Osteocyte (in vitro differentiated cells): ENCODE data around the gene CHRDL2. TPM values are rescaled to one million over a fixed set of nuclear protein-coding genes. Genes with fewer than 3 reads are reported as not detected.

Experiments
- DNase-seq: peaks from one replicate; pipeline ENCODE4 v3.0.0; 2021; ENCODE audit warnings: mixed read lengths; ENCODE audit not compliant: unreplicated experiment; ENCODE audit errors: extremely low spot score
- H3K27ac Mint-ChIP-seq: one replicate; pipeline ENCODE4 v1.8.0; 2021; ENCODE audit warnings: mild to moderate bottlenecking, mixed read lengths; ENCODE audit not compliant: unreplicated experiment
- H3K27me3 Mint-ChIP-seq: one replicate; pipeline ENCODE4 v1.8.0; 2021; ENCODE audit warnings: mixed read lengths; ENCODE audit not compliant: unreplicated experiment
- H3K36me3 Mint-ChIP-seq: one replicate; pipeline ENCODE4 v1.8.0; 2021; ENCODE audit warnings: mixed read lengths; ENCODE audit not compliant: unreplicated experiment
- H3K4me1 Mint-ChIP-seq: one replicate; pipeline ENCODE4 v1.8.0; 2021; ENCODE audit warnings: mixed read lengths; ENCODE audit not compliant: unreplicated experiment
- H3K4me3 Mint-ChIP-seq: one replicate; pipeline ENCODE4 v1.8.0; 2021; ENCODE audit warnings: mild to moderate bottlenecking, moderate library complexity, mixed read lengths; ENCODE audit not compliant: unreplicated experiment
- H3K9me3 Mint-ChIP-seq: one replicate; pipeline ENCODE4 v1.8.0; 2021; ENCODE audit warnings: mixed read lengths; ENCODE audit not compliant: unreplicated experiment
- microRNA-seq: library from miRNA; unstranded; fragments of <30 nt; microRNA quantifications from one replicate; pipeline ENCODE4 v1.1.0, GENCODE V29; 2020; ENCODE audit not compliant: unreplicated experiment
- total RNA-seq: library from RNA; stranded (reverse); gene quantifications from 2 replicates; pipeline ENCODE4 v1.2.1, GENCODE V29; 2021
- TF ChIP-seq, protein P1 (sequence below): fragments of 200-600 bp; sonication (generic); IDR thresholded peaks from 2 replicates; pipeline ENCODE4 v1.5.0; 2021; ENCODE audit warnings: antibody characterized with exemption, mild to moderate bottlenecking, moderate library complexity

The CHRDL2 gene
- total RNA-seq, 1 donor from 2014 or later: not detected

DNA sequence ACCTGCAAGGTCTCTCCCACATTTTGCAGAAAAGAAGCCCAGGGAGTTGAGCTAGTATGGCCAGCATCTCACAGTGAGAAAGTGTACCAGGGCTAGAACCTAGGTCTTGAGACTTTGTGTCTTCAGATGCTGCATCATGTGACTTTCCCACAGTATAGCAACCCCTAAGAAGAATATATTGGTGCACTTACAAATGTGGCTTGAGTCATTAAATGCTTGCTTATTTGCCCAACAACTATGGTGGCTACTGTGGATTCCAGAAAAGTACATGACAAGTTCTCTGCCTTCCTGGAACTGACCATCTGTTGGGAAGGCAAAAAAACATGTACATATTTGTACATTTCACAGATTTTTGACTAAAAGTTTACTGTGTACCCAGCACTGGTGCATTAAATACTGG lies 83.8 kb downstream of the CHRDL2 start:
- no peak overlapping the region for H3K27ac Mint-ChIP-seq
- DNase-seq: no peak
- H3K4me3 Mint-ChIP-seq: no peak overlapping the region
- H3K36me3 Mint-ChIP-seq: no peaks in the 10 kb centered on the region
- H3K27me3 Mint-ChIP-seq: no peaks in the 10 kb centered on the region
- no peaks in the 10 kb centered on the region for H3K4me1 Mint-ChIP-seq
- TF ChIP-seq, protein P1, sequence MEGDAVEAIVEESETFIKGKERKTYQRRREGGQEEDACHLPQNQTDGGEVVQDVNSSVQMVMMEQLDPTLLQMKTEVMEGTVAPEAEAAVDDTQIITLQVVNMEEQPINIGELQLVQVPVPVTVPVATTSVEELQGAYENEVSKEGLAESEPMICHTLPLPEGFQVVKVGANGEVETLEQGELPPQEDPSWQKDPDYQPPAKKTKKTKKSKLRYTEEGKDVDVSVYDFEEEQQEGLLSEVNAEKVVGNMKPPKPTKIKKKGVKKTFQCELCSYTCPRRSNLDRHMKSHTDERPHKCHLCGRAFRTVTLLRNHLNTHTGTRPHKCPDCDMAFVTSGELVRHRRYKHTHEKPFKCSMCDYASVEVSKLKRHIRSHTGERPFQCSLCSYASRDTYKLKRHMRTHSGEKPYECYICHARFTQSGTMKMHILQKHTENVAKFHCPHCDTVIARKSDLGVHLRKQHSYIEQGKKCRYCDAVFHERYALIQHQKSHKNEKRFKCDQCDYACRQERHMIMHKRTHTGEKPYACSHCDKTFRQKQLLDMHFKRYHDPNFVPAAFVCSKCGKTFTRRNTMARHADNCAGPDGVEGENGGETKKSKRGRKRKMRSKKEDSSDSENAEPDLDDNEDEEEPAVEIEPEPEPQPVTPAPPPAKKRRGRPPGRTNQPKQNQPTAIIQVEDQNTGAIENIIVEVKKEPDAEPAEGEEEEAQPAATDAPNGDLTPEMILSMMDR: no peak
- no peaks in the 10 kb centered on the region for H3K9me3 Mint-ChIP-seq

DNA sequence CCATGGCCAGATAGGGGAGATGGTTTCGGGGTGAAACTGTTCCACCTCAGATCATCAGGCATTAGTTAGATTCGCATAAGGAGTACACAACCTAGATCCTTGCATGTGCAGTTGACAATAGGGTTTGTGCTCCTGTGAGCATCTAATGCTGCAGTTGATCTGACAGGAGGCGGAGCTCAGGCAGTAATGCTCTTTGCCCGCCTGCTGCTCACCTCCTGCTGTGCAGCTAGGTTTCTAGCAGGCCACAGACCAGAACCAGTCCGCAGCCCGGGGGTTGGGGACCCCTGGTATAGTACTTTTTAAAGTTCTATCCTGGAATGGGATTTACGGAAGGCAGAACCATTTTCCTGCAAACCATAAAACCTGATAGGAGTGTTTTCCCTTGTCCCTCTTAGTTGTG lies 84.3 kb downstream of the CHRDL2 start:
- DNase-seq: no peak
- Mint-ChIP-seq H3K36me3 (peaks cover under 1% of the 10 kb centered on the region), H3K27me3 (no peaks in the 10 kb centered on the region), H3K4me3 (no peak overlapping the region), H3K27ac (no peak overlapping the region), H3K9me3 (no peaks in the 10 kb centered on the region), H3K4me1 (no peaks in the 10 kb centered on the region)
- TF ChIP-seq, protein P1: no peak

Small RNA genes lying within 50 kb of the gene (microRNA-seq; reads per million reads assigned to microRNA genes)
- not detected for gene MIR4696

Other genes with a start within 250 kb of the CHRDL2 start
- gene LIPT2, start 237.7 kb downstream of the CHRDL2 start, total RNA-seq: 1.6 and 3.5 TPM in 2 replicates
- 12.8 and 16.2 TPM in 2 replicates for gene POLD3, start 138.8 kb downstream of the CHRDL2 start, total RNA-seq
- 15.5 and 16.3 TPM in 2 replicates for gene RNF169, start 17.4 kb upstream of the CHRDL2 start, total RNA-seq
- gene XRRA1, start 217.7 kb upstream of the CHRDL2 start, total RNA-seq: 12.1 and 16.1 TPM in 2 replicates
- 153 and 155 TPM in 2 replicates for gene SPCS2, start 217.8 kb upstream of the CHRDL2 start, total RNA-seq